ENCODE data around the gene TUBA8.
"Not testable (repeated sequence)": the region's sequence is repeated elsewhere in the genome, so short reads cannot be mapped to it uniquely, and the experiment has no call there.

The TUBA8 gene

DNA sequence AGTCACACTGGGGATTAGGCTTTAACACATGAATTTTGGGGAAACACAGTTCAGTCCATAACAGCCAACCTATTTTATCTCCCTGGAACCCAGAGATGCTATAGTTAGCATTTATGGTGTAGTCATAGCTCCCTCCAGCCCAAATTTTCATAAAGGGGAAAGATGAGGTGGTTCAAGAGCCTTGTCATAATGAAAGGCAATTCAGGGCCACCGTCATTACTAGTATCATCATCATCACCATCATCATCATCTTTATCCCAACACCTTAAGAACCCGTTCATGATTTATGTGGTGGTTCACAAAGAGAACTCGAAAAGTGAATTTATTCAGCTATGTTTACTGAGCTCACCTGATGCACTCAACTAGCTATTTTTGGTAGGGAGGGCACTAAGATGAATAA is 2.4 kb upstream of the TUBA8 start:
- no peak for DNase-seq

DNA sequence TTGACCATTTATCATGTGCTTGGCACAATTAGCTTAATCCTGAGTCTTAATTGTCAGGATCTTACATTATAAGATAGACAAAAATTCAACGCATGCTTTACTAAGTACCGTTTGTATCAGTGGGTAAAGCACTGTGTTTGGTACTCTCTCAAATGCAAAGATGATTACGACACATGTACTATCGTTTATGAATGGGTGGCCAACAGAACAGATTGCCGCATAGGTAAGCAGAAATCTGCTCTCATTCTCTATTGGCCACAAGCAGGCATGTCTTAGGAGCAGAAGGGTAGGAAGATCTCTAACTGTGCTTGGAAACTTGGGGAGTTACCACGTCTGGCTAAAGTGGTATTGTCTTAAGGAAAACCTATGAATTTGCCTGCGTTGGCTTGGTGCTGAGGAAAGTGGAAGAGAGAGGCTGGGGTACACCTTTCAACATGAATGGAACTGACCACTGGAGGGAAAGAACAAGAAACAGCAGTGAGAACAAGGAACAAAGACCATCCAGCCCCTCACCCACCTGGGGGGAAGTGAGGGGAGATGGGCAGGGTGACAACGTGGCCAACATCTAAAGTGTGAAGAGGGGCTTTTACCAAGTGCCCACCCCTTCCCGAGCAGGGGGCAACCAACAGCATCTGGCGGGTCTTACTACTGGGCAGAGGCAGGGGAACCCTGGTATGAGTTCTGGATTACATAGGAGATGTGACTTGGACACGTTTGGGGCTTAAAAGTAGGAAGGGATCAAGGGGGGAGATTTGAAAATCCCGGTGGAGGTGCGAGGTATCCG is 1.0 kb upstream of the TUBA8 start:
- DNase-seq = no peak

DNA sequence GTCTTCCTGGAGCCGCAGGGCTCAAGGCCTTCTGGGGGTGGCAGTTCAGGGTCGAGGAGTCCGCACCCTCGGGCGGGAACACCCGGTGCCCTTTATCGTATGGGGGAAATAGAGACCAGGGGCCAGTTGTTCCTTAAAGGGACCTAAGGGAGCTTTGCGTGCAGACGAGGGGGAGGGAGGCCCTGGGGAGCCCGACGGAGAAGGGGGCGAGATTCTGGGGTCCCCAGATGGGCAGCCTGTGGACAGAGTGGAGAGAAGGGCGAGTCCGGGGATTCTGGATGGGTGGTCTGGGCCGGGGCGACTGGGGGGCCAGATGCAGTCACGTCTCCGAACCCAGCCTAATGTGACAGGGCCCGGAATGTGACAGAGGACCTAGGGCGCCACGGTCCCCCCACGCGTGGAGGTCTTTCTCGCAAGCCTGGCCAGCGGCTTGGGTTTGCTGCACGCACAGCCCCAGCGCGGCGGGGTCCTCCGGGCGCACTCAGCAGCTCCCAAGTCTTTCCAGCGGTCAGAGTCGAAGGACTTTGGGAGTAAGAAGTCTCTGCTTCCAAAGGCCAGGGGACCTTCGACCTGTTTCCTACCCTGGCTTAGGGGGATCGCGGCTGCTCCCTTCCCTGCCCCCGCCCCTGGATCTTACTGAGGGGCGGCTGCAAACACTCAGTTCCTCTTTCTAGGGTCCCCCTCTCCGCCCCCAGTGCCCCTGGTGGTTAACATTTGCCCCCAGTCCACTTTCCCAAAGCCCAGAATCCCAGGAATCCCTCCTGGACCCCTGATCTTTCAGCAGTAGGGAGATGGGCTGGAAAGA is 547 bp downstream of the TUBA8 start:
- DNase-seq = no peak

DNA sequence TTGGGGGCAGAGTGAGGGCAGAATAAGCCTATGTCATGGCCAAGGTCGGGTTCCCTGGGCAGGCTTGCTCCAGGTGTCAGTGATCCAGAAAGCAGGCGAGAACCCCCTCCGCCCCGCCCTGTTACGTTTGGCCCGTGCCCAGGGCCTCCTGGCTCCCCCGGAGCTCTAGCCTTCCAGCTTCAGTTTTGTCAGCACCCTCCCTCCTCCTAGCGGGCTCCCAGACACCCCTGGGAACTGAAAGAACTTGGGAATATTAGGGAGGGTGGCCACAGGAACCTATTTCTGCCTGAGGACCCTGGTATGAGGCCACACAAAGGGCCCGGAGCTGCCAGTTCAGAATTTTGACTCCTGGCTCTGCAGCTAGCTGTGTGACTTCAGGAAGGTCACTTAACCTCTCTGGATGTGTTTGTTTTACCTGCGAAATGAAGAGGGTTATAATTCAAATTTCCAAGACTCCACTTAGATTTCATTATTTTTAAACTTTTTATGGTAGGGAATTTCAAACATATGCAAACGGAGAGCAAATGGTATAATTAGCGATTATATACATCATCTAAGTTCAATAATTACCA is 1.2 kb downstream of the TUBA8 start:
- DNase-seq = no peak

DNA sequence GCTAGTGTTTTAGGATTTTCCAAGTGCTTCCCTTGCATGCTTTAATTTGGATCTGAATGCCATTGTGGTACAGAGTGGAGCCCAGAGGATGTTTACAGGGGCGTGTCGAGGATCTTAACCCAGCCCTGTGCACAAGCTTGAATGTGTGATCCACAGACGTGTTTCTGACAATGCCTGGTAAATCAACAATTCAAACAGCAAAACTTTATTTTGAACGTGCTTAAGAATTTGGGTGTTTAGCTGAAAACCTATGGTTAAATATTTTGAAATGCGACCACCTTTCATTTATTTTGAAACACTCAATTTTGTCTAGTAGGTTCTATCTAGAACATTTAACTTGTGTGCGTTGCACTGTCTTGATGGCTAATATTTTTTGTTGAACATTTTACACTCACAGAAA is 1.8 kb downstream of the TUBA8 start:
- DNase-seq = no peak

DNA sequence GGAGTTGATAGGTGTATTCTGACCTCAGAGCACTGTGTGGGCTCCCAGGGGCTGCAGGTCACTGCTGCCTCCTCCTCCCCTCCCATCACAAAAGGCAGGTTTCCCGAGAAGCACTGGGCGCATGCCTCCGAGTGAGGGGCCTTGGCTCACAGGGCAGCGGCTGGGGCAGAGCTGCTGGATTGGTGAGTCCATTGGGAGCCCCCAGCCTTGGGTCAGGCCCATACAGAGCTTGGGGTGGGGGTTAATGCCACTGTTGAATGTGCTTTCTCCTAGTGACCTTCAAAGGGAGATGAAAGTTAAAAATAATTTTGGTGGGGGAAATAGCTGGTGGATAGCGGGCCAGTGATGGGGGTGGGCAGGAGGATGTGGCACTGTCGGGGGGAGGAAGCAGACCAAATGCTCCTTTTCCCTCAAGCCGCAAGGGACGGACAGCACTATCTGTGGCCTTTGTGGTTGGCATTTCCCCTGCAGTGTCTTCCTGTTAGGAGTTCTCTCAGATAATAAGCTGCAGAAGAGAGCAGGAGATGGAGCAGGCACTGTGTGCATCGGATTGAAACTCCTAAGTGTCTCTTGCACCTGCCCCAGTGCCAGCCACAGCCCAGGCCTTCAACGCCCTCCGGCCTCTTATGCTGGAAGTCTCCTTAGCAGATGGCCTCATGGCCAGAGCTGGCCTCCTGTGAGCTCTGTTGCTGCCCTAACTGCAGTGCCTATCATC is 3.2 kb downstream of the TUBA8 start:
- no peak for DNase-seq

DNA sequence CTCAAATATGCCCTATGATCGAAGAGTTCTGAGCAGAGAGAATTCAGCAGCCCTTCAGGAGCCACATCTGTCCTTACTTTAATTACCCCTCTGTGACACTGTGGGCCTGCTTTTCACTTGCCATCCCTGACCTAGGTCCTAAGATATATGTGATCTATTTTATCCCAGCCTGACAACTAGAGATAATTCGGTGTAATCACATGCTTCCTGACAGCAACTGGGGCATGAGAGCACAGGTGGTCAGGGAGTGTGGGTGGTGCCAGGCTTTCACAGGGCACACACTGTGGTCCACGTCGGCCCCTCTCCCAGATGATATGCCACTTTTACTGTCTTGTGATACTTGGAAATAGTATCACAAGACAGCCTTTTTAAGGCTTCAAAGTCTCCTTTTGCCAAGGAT is 3.9 kb downstream of the TUBA8 start:
- DNase-seq = no peak

DNA sequence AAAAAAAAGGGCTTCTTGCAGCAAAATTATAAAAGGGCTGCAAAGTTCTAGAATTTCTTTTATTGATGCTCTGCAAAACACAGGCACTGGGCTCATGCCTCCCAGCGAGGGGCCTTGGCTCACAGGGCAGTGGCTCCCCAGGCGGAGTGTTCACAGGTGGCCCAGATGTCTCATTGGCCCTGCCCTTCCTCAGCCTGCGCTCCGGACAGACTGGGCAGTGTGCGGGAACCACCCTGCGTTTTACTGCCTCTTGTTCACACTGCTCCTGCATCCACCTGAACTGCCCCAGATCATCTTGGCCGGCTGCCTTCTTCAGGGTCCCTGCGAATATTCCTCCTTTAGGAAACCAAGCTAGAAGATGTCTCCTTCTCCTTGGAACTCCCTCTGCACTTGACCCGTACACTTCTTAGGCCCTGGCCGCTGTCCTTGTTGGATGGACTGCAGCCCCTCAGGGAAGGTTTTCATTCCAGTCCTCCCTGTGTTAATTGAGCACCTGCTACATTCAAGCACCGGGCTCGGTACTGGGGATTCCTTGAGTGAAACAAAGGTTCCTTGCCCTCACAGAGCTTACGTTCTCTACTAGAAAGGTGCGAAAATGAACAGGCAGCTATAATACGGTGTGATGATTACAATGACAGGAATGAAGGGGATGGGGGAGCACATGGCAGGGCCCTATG is 4.5 kb downstream of the TUBA8 start:
- DNase-seq = no peak

DNA sequence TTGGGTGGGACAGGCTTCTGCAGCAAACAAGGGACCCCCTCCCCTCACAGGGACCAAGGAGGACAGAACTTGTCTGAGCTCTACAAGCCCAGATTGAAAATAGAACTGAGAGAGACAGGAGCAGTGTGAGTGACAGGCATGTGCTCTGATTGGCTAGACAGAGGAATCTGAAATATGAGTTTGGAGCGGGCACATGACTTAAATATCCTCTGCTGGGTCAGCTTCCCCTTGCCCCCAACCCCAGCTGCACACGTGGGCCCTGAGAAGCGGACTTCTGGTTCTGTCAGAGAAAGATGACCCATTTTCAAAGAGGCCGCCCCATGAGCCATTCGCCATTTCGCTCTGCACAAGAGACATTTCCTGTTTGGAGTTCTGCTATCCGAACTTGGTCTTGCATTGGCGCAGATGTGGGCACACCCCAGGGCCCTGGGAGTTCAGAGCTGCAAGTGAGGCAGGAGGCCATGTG is 5.3 kb downstream of the TUBA8 start:
- DNase-seq = no peak

DNA sequence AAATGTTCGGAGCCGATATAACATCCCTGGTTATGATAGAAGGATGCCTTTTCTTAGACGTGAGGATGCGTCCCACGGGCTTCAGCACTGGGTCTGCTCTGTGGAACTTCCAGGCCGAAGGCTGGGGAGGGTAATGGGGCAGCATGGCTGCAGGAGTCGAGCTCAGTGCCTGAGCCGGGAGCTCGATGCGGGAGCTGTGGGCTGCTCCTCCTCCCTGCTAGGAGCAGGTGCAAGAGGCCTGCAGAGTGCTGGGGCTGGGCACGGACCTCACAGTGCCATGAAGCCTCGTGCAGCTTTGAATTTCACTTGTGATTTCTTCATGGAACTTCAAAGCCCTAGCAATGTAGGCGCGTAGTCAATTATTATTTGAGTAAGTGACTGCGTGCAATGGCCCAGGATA is 6.0 kb downstream of the TUBA8 start:
- no peak for DNase-seq

DNA sequence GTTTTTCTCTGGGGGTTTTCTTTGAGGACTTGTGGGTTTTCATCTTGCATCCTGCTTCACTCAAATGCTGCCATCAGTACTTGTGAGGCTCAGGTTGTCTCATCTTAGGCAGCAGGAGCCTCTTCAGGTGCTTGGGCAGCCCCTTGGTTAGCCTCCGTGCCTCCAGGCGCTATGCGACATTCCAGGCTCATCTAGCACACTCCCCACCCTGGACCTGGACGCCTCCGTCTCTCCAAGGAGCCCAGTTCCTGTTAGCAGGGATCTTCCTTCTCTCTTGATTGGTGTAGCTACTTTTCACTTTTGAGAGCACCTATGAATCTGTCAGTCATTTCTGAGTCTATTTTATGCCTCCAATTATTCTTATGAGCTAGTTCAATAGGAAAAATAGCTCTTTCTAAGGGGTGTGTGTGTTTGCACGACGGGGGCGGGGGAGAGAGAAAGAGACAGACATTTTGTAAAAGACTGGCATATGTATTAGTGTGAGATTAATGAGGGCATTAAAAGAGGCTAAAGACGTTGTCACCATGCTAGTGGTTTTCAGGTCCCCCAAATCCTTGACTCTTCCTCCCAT is 7.8 kb downstream of the TUBA8 start:
- no peak for DNase-seq

DNA sequence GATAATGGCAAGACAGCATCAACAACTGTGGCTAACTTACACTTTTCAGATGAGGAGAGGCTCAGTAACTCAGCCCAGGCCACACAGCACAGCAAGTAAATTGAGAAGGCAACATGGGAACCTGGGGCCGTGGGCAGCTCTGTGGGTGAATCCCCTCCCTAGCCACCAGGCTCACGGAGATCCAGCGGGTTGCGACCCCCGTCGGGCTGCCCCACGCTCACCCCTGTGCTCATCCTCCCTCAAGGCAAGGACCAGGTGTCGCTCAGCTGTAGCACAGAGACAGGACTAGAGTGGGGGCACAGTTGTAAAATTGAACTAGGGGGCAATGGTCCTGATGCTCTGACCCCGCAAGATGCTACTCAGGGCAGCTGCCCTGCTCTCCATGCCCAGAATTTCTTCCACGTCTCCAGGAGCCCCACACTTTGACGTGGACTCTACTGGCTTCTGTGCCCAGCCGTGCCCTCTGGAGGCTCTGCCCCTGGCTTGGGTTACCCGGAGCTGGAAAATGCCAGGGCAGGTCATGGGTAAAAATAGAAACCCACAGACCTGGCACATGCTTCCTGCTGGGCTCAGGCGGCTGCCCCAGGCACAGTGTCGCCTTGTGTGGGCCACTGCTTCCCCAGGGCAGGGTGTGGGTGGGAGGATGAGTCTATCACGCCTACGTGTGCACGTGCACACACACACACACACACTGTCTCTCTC is 9.0 kb downstream of the TUBA8 start:
- DNase-seq = no peak

DNA sequence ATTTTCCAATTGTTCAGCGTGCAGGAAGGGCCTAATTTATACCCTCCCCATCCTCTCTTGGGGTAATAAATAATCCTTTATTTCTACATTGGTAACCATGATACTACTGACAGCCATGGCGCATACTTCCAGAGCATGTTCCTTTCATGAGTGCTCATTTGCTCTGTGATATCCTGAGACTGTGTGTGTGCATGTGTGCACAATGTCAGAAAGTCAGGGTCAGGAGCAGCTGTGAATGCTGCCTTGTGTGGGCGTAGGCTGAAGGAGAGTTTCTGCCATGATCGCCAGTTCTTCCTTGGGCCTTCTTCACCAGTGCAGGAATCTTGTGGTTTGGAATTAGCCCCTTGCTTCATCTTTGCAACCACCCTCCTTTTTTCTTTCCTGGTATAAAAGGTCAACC is 10.2 kb downstream of the TUBA8 start:
- no peak for DNase-seq

DNA sequence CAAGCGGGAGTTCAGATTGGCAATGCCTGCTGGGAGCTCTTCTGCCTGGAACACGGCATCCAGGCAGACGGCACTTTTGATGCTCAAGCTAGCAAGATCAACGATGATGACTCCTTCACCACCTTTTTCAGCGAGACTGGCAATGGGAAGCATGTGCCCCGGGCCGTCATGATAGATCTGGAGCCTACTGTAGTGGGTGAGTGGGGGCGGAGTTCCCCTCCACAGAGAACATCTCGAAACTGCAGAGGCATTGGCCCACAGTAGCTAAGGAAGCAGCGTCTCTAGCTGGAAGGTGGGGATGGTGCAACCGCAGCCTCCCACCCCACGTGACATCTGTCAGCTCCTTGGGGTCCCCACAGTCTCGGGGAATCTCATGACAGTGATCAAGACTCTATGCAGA is 10.9 kb downstream of the TUBA8 start:
- DNase-seq = no peak

DNA sequence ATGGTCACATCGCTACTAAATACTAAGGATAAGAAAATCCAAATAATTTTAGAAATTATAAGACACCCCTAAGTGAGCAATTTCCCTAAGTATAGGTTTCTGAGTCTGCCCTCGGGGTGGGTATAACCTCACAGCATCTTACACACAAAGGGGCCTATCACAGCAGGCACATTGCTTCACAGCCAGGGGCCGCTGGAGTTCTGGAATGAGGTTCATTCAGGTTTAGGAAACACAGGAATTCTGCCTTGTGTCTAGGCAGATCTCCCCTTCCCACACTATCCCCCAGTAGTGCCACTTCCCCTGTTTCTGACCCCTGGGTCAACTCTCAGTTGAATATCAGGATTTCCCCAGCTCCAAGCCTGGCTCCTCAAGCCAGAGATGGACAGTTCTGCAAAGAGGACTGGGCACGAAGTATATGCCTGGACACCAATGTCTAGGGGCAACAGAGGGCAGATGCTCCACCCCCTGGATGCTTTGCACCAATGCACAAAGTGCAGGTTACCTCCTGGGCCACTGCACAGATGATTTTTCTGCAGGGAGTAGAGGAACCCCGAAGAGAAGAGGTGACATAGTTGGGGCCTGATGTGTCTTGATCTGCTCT is 11.4 kb downstream of the TUBA8 start:
- DNase-seq = no peak

DNA sequence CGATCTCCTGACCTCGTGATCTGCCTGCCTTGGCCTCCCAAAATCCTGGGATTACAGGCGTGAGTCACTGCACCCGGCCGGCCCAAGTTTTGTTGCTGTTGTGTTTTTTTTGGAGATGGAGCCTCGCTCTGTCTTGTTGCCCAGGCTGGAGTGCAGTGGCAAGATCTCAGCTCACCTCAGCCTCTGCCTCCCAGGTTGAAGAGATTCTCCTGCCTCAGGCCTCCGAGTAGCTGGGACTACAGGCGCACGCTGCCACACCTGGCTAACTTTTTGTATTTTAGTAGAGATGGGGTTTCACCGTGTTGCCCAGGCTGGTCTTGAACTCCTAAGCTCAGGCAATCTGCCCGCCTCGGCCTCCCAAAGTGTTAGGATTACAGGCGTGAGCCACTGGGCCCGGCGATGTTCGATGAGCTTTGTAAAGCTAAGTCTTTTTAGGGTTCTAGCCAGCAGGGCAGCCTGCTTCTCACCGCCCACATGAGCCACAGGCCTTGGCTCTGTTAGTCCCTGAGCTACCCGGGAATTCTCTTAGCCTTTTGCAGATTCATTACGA is 12.9 kb downstream of the TUBA8 start:
- not testable (repeated sequence) for DNase-seq

DNA sequence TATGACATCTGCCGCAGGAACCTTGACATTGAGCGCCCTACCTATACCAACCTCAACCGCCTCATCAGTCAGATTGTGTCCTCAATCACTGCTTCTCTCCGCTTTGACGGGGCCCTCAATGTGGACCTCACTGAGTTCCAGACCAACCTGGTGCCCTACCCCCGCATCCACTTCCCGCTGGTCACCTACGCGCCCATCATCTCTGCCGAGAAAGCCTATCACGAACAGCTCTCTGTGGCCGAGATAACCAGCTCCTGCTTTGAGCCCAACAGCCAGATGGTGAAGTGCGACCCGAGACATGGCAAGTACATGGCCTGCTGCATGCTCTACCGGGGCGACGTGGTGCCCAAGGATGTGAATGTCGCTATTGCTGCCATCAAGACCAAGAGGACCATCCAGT is 16.0 kb downstream of the TUBA8 start:
- no peak for DNase-seq

DNA sequence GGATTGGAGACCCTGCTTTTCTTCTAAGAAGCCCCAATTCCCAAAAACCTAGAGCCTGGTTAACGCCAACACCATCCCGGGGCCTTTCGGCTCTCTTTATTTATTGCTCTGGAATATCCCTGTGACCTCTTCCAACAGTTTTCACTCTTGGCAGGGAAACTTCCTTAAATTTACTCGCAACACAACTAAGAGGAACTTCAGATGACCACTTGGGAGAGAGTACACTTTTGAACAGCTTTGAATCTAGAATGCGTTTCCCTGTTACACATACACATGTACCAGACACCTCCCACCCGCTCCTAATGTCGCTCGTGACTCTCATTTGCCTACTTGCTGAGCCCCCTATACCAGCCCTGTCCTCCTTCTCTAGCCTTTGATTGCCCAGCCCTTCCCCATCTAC is 19.4 kb downstream of the TUBA8 start:
- no peak for DNase-seq

DNA sequence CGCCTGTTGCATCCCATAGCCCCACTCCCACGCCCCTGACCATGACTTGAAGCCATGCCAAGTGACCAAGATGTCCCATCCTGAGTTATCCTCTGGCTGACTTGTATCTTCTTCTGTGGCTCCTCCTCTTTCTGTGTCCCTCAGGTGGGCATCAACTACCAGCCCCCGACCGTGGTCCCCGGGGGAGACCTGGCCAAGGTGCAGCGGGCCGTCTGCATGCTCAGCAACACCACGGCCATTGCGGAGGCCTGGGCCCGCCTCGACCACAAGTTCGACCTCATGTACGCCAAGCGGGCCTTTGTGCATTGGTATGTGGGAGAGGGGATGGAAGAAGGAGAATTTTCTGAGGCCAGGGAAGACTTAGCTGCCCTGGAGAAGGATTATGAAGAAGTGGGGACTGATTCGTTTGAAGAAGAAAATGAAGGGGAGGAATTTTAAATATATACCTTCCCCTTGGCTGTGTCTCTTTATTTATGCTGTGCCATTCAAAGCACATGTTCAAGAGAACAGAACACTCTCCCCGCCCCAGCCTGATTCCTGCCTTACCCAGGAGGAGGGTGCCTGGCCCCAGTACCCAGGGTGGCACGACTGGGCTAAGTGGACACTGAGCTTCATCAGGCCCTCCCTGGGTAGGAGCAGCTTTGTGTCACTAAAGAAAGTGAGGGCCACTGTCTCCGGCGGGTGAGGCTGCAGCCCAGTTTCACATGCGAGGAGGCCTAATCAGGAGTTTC is 20.3 kb downstream of the TUBA8 start:
- DNase-seq = no peak

DNA sequence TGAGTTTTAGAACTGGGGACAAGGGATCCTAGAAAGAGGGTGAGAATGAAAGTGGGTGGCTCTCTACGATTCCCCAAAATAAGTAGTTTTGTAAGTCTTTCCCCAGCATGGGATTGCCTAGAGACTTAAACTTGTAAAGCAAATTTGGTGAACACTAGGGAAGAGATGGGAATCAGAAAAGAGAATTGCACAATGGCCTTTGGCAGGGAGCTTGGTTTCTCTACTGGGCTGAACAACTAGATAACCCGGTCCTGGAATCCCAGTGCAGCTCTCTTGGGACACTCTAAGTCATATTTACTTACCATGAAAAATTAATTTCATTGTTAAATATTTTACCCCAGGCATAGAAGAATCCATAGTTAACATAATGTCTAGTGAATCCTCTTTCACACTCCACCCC is 22.8 kb downstream of the TUBA8 start:
- DNase-seq = no peak
